Mammary epithelial cell (primary cell): ENCODE measurements around the gene L3MBTL4.

Experiments used
- CTCF ChIP-seq, 2 donors: IDR thresholded peaks in 1 of 2; conservative IDR thresholded peaks in 1 of 2; 2 replicates each; pipeline ENCODE4 v1.5.1; 2011 to 2012; ENCODE audit warnings: inconsistent platforms in 2 of 2, low read length in 2 of 2, mild to moderate bottlenecking in 2 of 2, control low read depth in 1 of 2, low read depth in 1 of 2; ENCODE audit not compliant: insufficient read depth in 1 of 2; ENCODE audit errors: extremely low read depth in 1 of 2
- EZH2 ChIP-seq: IDR thresholded peaks from 2 replicates; pipeline ENCODE4 v1.6.1; 2012; ENCODE audit warnings: low read length, inconsistent platforms, borderline replicate concordance

GRCh38 chr18:6284761-6285160, 129.9 kb downstream of the L3MBTL4 start:
- TF ChIP-seq CTCF (conservative IDR thresholded peaks at IDR 0.05 in 1 of 2, IDR thresholded peaks at IDR 0.05 in 1 of 2; ENCODE audit: extremely low read depth in 1 of 2, insufficient read depth in 1 of 2, low read depth in 1 of 2, low read length in 2 of 2), result no peak
- no peak for TF ChIP-seq EZH2
